PFSK-1 (cell line): ENCODE data around the gene USP34.

Source experiments
- FOXP2 ChIP-seq: optimal IDR thresholded peaks from 2 replicates; pipeline ENCODE3; 2011; ENCODE audit warnings: borderline replicate concordance, control low read depth, inconsistent platforms; ENCODE audit not compliant: insufficient read depth; ENCODE audit errors: extremely low read length, extremely low read depth
- POLR2AphosphoS5 ChIP-seq: IDR thresholded peaks from 2 replicates; pipeline ENCODE4 v1.6.1; 2012; ENCODE audit warnings: low read depth, mild to moderate bottlenecking, control low read depth, low read length, moderate library complexity
- REST ChIP-seq, 2 experiments: IDR thresholded peaks; 2 replicates each; pipeline versions ENCODE4 v1.6.1 to v1.8.0; 2011 to 2012; ENCODE audit warnings: low read depth in 2 of 2, low read length in 2 of 2, control low read depth in 1 of 2, inconsistent platforms in 1 of 2, mild to moderate bottlenecking in 1 of 2, moderate library complexity in 1 of 2; ENCODE audit not compliant: insufficient read depth in 1 of 2
- SIN3A ChIP-seq: IDR thresholded peaks from 2 replicates; pipeline ENCODE4 v1.6.1; 2012; ENCODE audit warnings: mild to moderate bottlenecking, low read length, moderate library complexity, borderline replicate concordance; ENCODE audit not compliant: insufficient read depth
- TAF1 ChIP-seq: IDR thresholded peaks from 2 replicates; pipeline ENCODE4 v1.6.1; 2012; ENCODE audit warnings: low read length, control low read depth, borderline replicate concordance; ENCODE audit not compliant: insufficient read depth

USP34 gene

GRCh38 chr2:61181382-61182058 lies 289.4 kb downstream of the USP34 start:
- TF ChIP-seq TAF1 (no peak), FOXP2 (no peak), POLR2AphosphoS5 (no peak), SIN3A (no peak), REST (IDR thresholded peaks at IDR 0.05; ENCODE audit: insufficient read depth in 1 of 2, low read depth in 2 of 2, low read length in 2 of 2) (no peak)

GRCh38 chr2:61180686-61181085 lies 290.2 kb downstream of the USP34 start:
- no peak for TF ChIP-seq REST (IDR thresholded peaks at IDR 0.05; ENCODE audit: insufficient read depth in 1 of 2, low read depth in 2 of 2, low read length in 2 of 2)
- TF ChIP-seq POLR2AphosphoS5, result no peak
- no peak for TF ChIP-seq FOXP2
- TF ChIP-seq TAF1, result no peak
- TF ChIP-seq SIN3A, result no peak

GRCh38 chr2:61179701-61180639 lies 290.9 kb downstream of the USP34 start:
- TF ChIP-seq POLR2AphosphoS5 (no peak), TAF1 (no peak), SIN3A (no peak), FOXP2 (no peak), REST (IDR thresholded peaks at IDR 0.05; ENCODE audit: insufficient read depth in 1 of 2, low read depth in 2 of 2, low read length in 2 of 2) (no peak)

GRCh38 chr2:61178603-61179545 lies 292.0 kb downstream of the USP34 start:
- no peak for TF ChIP-seq SIN3A
- no peak for TF ChIP-seq TAF1
- TF ChIP-seq REST (IDR thresholded peaks at IDR 0.05; ENCODE audit: insufficient read depth in 1 of 2, low read depth in 2 of 2, low read length in 2 of 2), result no peak
- no peak for TF ChIP-seq FOXP2
